ENCODE results near the gene CIDEB.

DNA sequence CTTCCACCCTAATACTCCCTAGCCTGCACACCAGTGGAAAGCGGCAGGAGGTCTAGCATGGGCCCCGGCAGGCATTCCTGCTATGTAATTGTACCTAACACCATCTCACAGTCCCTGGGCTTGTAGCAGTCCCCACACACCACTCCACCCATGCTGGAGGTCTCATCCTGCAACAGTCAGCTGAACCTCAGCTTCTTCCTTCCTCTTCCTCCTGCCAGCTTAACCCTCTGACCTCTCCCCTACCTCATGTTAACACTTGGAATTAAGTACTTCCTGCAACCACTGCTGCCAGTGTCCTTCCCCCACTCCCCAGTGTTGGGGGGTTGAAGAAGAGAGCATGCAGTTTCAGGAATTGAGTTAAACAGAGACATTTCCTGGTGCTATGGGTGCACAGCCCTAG, 19.5 kb upstream of the CIDEB start:
- TF ChIP-seq FOXK1 (CRISPR knock-in tag; IDR thresholded peaks at IDR 0.05; ENCODE audit: borderline replicate concordance) = no peak
- TF ChIP-seq NR2C1 (IDR thresholded peaks at IDR 0.05) = no peak
- no peak for TF ChIP-seq NR2C1 (tag; IDR thresholded peaks at IDR 0.05)
- TF ChIP-seq SMARCC2 (IDR thresholded peaks at IDR 0.05; ENCODE audit: low read depth) = no peak
- TF ChIP-seq, protein P1, sequence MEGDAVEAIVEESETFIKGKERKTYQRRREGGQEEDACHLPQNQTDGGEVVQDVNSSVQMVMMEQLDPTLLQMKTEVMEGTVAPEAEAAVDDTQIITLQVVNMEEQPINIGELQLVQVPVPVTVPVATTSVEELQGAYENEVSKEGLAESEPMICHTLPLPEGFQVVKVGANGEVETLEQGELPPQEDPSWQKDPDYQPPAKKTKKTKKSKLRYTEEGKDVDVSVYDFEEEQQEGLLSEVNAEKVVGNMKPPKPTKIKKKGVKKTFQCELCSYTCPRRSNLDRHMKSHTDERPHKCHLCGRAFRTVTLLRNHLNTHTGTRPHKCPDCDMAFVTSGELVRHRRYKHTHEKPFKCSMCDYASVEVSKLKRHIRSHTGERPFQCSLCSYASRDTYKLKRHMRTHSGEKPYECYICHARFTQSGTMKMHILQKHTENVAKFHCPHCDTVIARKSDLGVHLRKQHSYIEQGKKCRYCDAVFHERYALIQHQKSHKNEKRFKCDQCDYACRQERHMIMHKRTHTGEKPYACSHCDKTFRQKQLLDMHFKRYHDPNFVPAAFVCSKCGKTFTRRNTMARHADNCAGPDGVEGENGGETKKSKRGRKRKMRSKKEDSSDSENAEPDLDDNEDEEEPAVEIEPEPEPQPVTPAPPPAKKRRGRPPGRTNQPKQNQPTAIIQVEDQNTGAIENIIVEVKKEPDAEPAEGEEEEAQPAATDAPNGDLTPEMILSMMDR (IDR thresholded peaks at IDR 0.05 in 2 of 3, conservative IDR thresholded peaks at IDR 0.05 in 1 of 3; ENCODE audit: insufficient read depth in 2 of 3, low read depth in 1 of 3, low read length in 3 of 3) = no peak

Measured in K562 (cell line).